Endothelial cell of umbilical vein (primary cell): ENCODE measurements around the gene DHDH.

ENCODE experiments used
- EZH2 ChIP-seq: IDR thresholded peaks from 2 replicates; pipeline ENCODE4 v1.6.1; 2012; ENCODE audit warnings: borderline replicate concordance, low read depth, mild to moderate bottlenecking, moderate library complexity, low read length, inconsistent platforms; ENCODE audit not compliant: severe bottlenecking
- GATA2 ChIP-seq: IDR thresholded peaks from 2 replicates; pipeline ENCODE4 v1.7.0; 2011; ENCODE audit warnings: low read depth, mild to moderate bottlenecking, moderate library complexity, mixed read lengths, low read length; ENCODE audit not compliant: insufficient read length, insufficient read depth

DNA sequence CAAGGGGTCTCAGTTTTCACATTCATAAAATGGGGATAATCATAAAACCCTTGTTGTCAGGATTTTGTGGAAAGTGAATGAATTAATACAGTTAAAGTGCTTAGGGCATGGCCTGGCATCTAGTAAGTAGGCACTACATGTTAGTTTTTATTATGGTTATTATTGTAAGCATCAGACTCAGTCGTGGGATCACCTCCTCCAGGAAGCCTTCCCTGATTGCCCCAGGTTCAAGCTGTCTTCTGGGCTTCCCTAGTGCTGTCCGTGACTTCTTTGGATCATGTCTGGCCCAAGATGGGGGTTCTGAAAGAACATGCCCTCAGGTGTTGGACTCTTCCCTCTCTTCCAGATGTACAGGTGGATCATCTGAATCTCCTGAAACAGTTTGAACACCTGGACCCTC lies 22.7 kb upstream of the DHDH start:
- TF ChIP-seq EZH2 (no peak), GATA2 (no peak)
